Esophagus muscularis mucosa (tissue), 4 donors: ENCODE data around the gene INPP5A. TPM values are rescaled to one million over a fixed set of nuclear protein-coding genes. Genes with fewer than 3 reads are reported as not detected.

Experiments used
- DNase-seq: peaks from one replicate; pipeline ENCODE4 v3.0.0-alpha.2; 2017; ENCODE audit errors: extremely low spot score
- H3K27ac ChIP-seq, 4 donors: fragments of 200-600 bp; sonication (generic); replicated peaks in 1 of 4; 1 replicate in 3 of 4; 2 replicates in 1 of 4; pipeline ENCODE4 v1.5.1; 2016 to 2019; ENCODE audit warnings: mild to moderate bottlenecking in 1 of 4
- H3K27me3 ChIP-seq, 4 donors: fragments of 200-600 bp; sonication (generic); one replicate each; pipeline versions ENCODE4 v1.5.1 to v1.6.0; 2016 to 2019
- H3K36me3 ChIP-seq, 4 donors: fragments of 200-600 bp; sonication (generic); one replicate each; pipeline ENCODE4 v1.5.1; 2016 to 2019
- H3K4me1 ChIP-seq, 4 donors: fragments of 200-600 bp; sonication (generic); one replicate each; pipeline ENCODE4 v1.5.1; 2016 to 2019
- H3K4me3 ChIP-seq, 4 donors: fragments of 200-600 bp; sonication (generic); 1 replicate in 2 of 4; 2 replicates in 2 of 4; pipeline ENCODE4 v1.5.1; 2016 to 2019; ENCODE audit warnings: mild to moderate bottlenecking in 4 of 4, moderate library complexity in 1 of 4
- H3K9me3 ChIP-seq, 4 donors: fragments of 200-600 bp; sonication (generic); 1 replicate in 3 of 4; 2 replicates in 1 of 4; pipeline ENCODE4 v1.5.1; 2016 to 2019
- EP300 ChIP-seq: sonication (generic); formaldehyde crosslinking; IDR thresholded peaks from one replicate; pipeline ENCODE4 v1.6.1; 2017; ENCODE audit warnings: antibody characterized with exemption
- POLR2A ChIP-seq: fragments of 450-650 bp; IDR thresholded peaks from one replicate; pipeline ENCODE4 v1.6.1; 2017; ENCODE audit warnings: antibody characterized with exemption, moderate library complexity, mild to moderate bottlenecking, low read depth
- POLR2AphosphoS5 ChIP-seq, 2 donors: sonication (generic); formaldehyde crosslinking; IDR thresholded peaks; one replicate each; pipeline ENCODE4 v1.6.1; 2017; ENCODE audit warnings: antibody characterized with exemption in 2 of 2
- WGBS: methylation state at CpG from one replicate; pipeline ENCODE4 v1.1.5; 2018; 5-methylcytosine and 5-hydroxymethylcytosine counted together
- intact Hi-C: fragments of 100-400 bp; cut with DNase I; formaldehyde crosslinking; loops from one replicate; pipeline ENCODE4 v1.15.1; 2023
- total RNA-seq, 4 donors: library from RNA; depleted of rRNA; stranded (reverse); fragments of >200 nt; gene quantifications; one replicate each; pipeline versions ENCODE4 v1.1.0 to v1.2.1, GENCODE V29; 2016
- TF ChIP-seq, protein P1 (sequence below), 3 experiments: fragments of 200-600 bp in 2 of 3; fragments of 450-650 bp in 1 of 3; sonication (generic) in 2 of 3; IDR thresholded peaks; one replicate each; pipeline ENCODE4 v1.5.1; 2017 to 2019; ENCODE audit warnings: antibody characterized with exemption in 3 of 3, mild to moderate bottlenecking in 2 of 3, moderate library complexity in 1 of 3

INPP5A gene
- total RNA-seq, 4 donors from 2014 or later, result 234 to 301 (median 245) TPM

DNA sequence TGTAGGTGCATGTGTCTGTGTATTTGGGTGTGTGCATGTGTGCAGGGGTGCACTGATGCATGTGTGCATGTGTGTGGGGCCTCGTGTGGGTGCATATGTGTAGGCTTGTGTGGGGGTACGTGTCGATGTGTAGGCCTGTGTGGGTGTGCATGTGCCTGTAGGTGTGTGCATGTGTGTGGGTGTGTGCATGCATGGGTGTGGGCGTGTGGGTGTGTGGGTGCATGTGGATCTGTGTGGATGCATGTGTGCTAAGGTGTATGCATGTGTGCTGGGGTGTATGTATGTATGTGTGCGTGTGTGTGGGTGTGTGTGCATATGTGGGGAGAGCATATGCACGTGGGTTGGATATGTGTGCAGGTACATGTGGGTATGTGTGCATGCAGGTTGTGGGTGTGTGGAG lies 175.2 kb downstream of the INPP5A start:
- TF ChIP-seq POLR2A, result no peak
- TF ChIP-seq POLR2AphosphoS5 (IDR thresholded peaks at IDR 0.05), result no peak
- TF ChIP-seq EP300, result no peak
- TF ChIP-seq, protein P1, sequence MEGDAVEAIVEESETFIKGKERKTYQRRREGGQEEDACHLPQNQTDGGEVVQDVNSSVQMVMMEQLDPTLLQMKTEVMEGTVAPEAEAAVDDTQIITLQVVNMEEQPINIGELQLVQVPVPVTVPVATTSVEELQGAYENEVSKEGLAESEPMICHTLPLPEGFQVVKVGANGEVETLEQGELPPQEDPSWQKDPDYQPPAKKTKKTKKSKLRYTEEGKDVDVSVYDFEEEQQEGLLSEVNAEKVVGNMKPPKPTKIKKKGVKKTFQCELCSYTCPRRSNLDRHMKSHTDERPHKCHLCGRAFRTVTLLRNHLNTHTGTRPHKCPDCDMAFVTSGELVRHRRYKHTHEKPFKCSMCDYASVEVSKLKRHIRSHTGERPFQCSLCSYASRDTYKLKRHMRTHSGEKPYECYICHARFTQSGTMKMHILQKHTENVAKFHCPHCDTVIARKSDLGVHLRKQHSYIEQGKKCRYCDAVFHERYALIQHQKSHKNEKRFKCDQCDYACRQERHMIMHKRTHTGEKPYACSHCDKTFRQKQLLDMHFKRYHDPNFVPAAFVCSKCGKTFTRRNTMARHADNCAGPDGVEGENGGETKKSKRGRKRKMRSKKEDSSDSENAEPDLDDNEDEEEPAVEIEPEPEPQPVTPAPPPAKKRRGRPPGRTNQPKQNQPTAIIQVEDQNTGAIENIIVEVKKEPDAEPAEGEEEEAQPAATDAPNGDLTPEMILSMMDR (IDR thresholded peaks at IDR 0.05), result no peak
- Histone ChIP-seq H3K27me3 (no peaks in the 10 kb centered on the region), H3K9me3 (no peaks in the 10 kb centered on the region), H3K27ac (no peak overlapping the region), H3K4me1 (peaks cover 0 to 9% (median 6%) of the 10 kb centered on the region in 4 donors), H3K4me3 (no peak overlapping the region), H3K36me3 (peaks cover 32 to 95% (median 71%) of the 10 kb centered on the region in 4 donors)
- WGBS, result 95% methylated on average over 6 of the region's 6 CpGs
- no peak for DNase-seq
- intact Hi-C loops, result no loop called here

DNA sequence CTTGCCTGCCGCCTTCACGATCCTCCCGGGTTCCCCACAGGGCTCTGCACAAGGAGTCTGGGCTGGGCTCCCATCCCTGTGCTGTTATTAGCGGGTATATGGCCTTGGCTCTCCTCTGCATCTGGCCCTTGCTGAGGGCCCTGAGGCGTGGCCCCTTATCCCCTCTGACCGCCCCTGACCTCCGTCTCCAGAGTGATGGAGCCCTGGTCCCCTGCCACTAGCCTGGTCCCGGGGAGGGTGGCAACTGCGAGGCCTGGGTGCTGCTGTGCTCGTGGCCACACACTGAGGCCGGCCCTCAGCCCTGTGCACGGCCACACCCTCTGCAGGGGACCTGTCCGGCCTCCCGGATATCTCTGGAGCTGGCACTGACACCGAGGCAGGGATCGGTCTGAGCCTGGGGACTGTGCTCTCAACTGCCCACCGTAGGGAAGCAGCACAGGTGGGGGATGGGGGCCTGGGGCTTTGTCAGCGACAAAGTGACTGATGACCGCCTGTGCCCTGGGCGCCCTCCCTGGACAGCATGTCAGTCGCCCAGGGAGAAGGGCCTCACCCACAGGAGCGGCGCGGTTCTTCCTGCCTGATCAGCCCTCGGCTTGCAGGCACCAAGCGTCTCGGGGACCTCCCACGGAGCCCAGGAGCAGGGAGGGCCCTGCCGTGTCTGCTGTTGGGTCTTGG lies 176.0 kb downstream of the INPP5A start:
- TF ChIP-seq, protein P1 (IDR thresholded peaks at IDR 0.05), result no peak
- no peak for TF ChIP-seq POLR2AphosphoS5 (IDR thresholded peaks at IDR 0.05)
- no peak for TF ChIP-seq POLR2A
- no peak for TF ChIP-seq EP300
- WGBS, result 82% methylated on average over 21 of the region's 29 CpGs
- DNase-seq, result no peak
- H3K4me1 ChIP-seq, result peaks cover 0 to 9% (median 6%) of the 10 kb centered on the region in 4 donors
- H3K36me3 ChIP-seq, result peaks cover 27 to 87% (median 63%) of the 10 kb centered on the region in 4 donors
- H3K27ac ChIP-seq, result peak overlapping the region in 2 of 4 donors; percentile 19 to 44
- H3K4me3 ChIP-seq, result no peak overlapping the region
- intact Hi-C loops, result no loop called here
- no peaks in the 10 kb centered on the region for H3K27me3 ChIP-seq
- no peaks in the 10 kb centered on the region for H3K9me3 ChIP-seq

DNA sequence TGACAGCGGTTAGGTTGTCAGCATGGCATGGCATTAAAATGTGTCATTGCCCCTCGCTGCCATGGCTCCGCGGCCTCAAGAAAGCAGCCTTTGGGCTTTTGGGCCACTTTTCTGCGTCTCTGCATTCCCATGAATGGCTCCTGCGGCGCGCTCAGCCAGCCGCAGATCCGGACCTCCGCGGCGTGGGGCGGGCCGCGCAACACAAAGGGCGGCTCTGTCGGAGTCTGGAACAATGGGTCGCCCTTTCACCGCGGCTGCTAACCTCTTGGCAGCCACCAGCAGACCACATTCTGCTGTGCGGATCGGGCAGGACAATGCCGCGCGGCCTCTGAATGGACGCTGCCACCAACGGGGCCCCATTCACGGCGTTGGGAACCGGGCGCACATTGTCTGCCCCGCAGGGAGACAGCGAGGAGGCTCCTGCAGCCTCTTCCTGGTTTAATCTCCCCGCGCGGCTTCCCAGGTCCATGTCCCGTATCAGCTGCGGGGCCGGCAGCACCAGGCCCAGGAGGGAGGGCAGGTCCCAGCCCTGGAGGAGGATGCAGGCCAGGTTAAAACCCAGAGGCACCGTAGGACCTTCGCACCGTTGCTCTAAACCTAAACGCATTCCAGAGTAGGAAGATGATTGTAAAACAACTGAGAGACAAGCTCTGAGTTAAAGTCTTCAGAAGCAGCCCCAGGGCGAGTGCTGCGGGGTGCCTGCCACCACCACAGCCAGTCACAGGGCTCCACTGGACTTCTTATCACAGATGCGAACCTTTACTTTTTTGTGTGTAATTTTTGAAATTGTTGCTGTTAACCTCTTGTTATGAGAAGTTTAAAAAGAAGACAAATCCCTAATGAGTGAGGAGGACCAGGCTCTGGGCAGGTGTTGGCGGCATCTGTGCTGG lies 176.8 kb downstream of the INPP5A start:
- DNase-seq, result no peak
- Histone ChIP-seq H3K27ac (peak overlapping the region in 2 of 4 donors; percentile 19 to 44), H3K4me3 (no peak overlapping the region), H3K4me1 (peaks cover 0 to 9% (median 6%) of the 10 kb centered on the region in 4 donors), H3K9me3 (no peaks in the 10 kb centered on the region), H3K36me3 (peaks cover 23 to 81% (median 58%) of the 10 kb centered on the region in 4 donors), H3K27me3 (no peaks in the 10 kb centered on the region)
- WGBS, result 79% methylated on average over 44 of the region's 48 CpGs
- intact Hi-C loops, result no loop called here
- TF ChIP-seq, protein P1 (IDR thresholded peaks at IDR 0.05), result no peak
- peak in 1 of 2 donors; percentile 7 for TF ChIP-seq POLR2AphosphoS5 (IDR thresholded peaks at IDR 0.05)

DNA sequence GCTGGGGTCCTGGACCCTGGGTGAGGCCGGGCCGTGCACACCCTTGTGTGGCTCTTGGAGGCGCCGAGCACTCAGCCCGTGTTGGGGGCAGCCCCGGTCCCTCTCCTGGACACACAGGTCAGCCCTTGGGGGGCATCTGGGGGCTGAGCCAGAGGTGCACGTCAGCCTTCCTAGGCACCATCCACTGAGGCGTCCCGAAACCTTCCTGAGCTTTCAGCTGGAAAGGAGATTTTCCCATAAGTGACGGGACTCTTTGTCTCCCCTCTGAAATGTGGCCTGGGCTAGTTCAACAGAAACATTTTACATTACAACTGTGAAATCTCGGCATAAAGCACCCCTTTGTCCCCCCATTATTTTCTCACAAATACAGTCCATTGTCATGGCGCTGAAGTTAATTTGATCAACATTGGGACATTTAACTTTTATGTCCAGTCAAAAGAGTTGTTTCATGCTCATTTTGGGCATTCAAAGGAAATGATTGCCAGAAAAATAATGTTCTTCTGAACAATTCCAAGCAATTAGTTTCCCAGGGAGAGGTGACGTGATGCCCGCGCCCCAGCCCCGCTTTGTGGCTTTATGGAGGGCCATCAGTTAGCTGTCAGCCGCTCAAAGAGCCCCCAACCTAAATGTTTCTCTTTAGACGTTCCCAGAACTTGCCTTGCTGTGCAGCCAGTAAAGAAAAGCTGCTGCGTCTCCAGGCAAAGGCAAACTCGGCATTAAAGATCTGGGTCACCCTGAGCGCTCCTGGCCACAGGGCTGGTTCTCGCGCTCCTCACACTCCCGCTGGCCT lies 177.6 kb downstream of the INPP5A start:
- Histone ChIP-seq H3K27me3 (no peaks in the 10 kb centered on the region), H3K27ac (peak overlapping the region in 1 of 4 donors; percentile 44), H3K9me3 (no peaks in the 10 kb centered on the region), H3K36me3 (peaks cover 22 to 72% (median 51%) of the 10 kb centered on the region in 4 donors), H3K4me1 (peaks cover 0 to 9% (median 6%) of the 10 kb centered on the region in 4 donors), H3K4me3 (no peak overlapping the region)
- no peak for TF ChIP-seq POLR2A
- TF ChIP-seq, protein P1 (IDR thresholded peaks at IDR 0.05), result no peak
- TF ChIP-seq POLR2AphosphoS5 (IDR thresholded peaks at IDR 0.05), result no peak
- intact Hi-C loops, result no loop called here
- WGBS, result 85% methylated on average over 24 of the region's 24 CpGs
- DNase-seq, result no peak
